HFF-Myc (cell line): Measurements from ENCODE around the gene CPXM2.

Experiments used
- DNase-seq: peaks from one replicate; pipeline ENCODE4 v3.0.0-alpha.2; 2011; ENCODE audit warnings: low read depth; ENCODE audit errors: extremely low read depth
- H3K4me3 ChIP-seq: replicated peaks from 2 replicates; pipeline ENCODE4 v1.5.1; 2011; ENCODE audit warnings: low read depth, mild to moderate bottlenecking, control low read depth, low read length
- CTCF ChIP-seq: IDR thresholded peaks from 2 replicates; pipeline ENCODE4 v1.5.1; 2012; ENCODE audit warnings: mild to moderate bottlenecking, low read depth, low read length, control low read depth; ENCODE audit errors: missing control alignments

Gene CPXM2

GRCh38 chr10:123896246-123896927, 4.8 kb upstream of the CPXM2 start:
- TF ChIP-seq CTCF: no peak
- no peak overlapping the region for H3K4me3 ChIP-seq
- DNase-seq: no peak

GRCh38 chr10:123893651-123894050, 2.0 kb upstream of the CPXM2 start:
- TF ChIP-seq CTCF: no peak

DNA sequence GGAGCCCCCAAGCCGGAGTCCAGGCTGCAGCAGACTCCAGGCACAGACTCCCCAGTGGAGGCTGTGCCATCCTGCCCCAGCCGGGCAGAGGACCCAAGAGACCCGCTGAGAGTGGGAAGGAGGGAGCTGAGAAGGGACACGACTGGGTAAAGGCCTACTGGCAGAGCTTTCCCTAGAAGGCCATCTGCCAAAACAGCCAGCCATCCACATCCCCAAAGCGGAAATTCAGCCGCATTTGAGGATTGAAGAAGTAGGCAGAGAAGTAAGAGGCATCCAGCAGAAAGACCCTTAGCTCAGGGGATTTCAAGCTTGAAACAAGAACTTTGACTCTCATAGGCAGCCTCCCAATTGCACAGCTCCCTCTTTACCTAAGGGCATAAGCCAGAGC, 857 bp downstream of the CPXM2 start:
- no peak overlapping the region for H3K4me3 ChIP-seq
- DNase-seq: no peak
- TF ChIP-seq CTCF: no peak

More at GRCh38 chr10:123893651-123894050, 2.0 kb upstream of the CPXM2 start:
- H3K4me3 ChIP-seq: no peak overlapping the region
- DNase-seq: no peak

DNA sequence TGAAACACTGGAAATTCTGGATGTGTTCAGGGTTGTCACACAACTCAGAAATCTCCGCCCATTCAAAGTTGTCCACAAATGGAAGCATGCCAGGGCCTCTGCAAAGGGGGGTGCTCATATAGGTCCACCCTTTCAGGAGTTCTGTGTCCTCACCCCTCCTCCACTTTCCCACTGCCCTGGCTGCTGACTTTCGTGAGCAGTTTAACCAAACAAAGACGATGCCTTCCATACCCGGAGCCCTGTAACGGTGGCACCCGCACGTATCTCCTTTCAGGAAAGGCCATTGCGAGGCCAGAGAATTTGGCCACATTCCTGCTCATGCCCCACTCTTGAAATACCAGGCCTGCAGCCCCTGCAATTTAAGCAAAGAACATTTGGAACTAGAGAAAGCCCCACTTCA, 1.4 kb downstream of the CPXM2 start:
- no peak for TF ChIP-seq CTCF
- DNase-seq: no peak
- no peak overlapping the region for H3K4me3 ChIP-seq

DNA sequence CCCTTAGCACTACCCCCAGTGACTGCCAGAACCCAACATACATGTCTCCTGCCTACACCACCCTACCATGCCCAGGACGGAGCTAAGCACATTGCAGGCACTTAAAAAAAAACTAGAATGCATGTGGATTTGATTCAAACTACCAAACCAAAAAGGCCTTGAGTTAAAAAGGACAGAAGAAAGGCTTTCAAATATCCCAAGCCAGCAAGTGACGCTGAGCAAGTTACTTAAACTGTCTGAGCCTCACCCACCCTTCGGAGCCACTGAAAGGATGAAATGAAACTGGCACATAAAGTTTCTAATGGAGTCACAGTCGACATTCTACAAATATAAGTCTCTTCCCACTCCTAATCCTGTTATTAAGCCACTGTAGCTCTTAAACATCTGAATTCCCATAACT, 1.8 kb downstream of the CPXM2 start:
- H3K4me3 ChIP-seq: no peak overlapping the region
- no peak for DNase-seq
- no peak for TF ChIP-seq CTCF

DNA sequence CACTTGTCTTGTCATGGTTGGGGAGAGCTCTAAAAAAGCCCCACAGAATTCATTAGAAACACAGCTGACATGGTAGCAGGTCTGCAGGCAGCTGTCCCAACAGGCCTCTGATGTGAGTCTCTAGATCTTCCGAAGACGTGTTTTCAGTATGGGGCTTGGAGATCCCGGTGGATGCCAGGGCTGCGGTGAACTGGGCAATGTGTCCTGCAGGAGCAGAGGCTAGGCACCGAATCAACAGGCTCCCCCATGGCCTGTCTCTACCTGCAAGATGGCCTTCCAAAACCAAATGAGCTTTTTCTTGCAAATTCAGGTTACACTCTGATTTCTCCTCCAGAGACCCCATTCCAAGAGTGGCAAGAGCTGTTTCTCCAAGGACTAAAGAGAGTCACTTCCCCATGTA, 2.9 kb downstream of the CPXM2 start:
- DNase-seq: no peak
- no peak overlapping the region for H3K4me3 ChIP-seq
- TF ChIP-seq CTCF: no peak

GRCh38 chr10:123888256-123888655, 3.4 kb downstream of the CPXM2 start:
- H3K4me3 ChIP-seq: no peak overlapping the region
- no peak for DNase-seq
- TF ChIP-seq CTCF: no peak
